A204.1 (cell line): Measurements from ENCODE around the gene FAM222B.
"Not testable (repeated sequence)": the region's sequence is repeated elsewhere in the genome, so short reads cannot be mapped to it uniquely, and the experiment has no call there.

Source experiments
- FAIRE-seq: peaks from 2 replicates; lab custom pipeline; 2012; peaks lifted over from hg19 to GRCh38; lab: Jason Lieb, UNC

The FAM222B gene

DNA sequence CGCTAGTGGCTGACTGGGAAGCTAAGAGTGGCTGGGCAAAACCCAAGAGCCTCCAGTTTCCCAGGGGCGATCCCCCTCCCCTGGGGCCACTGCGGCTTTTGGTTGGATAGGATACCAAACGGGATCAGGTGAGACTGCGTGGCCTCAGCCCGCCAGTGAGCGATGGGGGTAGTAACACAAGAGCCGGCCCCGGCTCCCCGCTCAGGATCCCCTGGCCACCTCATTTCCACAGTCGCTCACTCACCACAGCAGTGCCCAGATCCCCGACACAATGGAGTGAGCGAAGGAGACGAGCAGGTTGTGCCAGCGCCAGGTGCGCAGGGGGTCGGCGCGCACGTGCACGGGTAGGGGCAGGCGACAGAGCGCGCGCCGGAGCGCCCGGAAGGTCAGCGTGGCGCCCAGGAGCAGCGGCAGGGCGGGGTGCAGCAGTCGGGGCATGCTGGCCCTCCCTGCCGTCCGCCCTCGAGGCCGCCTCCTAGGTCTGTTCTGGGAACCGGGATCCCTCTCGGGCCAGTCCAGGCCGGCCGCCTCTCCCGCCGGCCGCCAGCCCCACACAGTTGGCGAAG, 116.8 kb downstream of the FAM222B start:
- FAIRE-seq: no peak

GRCh38 chr17:28725166-28725659, 117.4 kb downstream of the FAM222B start:
- FAIRE-seq: no peak

GRCh38 chr17:28724500-28725165, 118.0 kb downstream of the FAM222B start:
- no peak for FAIRE-seq

DNA sequence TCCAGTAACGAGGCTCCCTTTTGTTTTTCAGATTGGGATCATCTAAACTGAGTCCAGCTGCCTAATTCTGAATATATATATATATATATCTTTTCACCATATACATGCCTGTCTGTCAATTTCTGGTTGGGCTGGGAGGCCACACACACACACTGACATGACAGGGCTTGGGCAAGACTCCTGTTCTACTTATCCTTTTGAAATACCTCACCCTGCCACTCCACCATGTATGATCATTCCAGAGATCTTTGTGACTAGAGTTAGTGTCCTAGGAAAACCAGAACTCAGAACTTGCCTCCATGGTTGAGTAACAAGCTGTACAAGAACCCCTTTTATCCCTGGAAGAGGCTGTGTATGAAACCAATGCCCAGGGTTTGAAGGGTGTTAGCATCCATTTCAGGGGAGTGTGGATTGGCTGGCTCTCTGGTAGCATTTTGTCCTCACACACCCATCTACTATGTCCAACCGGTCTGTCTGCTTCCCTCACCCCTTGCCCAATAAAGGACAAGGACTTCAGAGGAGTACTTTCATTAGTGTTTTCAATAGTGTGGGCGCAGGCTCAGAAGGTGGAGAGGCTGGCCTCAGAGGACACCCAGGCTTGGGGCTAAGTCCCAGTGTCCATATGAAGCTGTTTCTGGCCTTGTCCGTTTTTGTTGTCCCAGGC, 118.6 kb downstream of the FAM222B start:
- not testable (repeated sequence) for FAIRE-seq

- FAIRE-seq: no peak
These were observed 119.3 kb downstream of the FAM222B start for GRCh38 chr17:28723159-28723835.

DNA sequence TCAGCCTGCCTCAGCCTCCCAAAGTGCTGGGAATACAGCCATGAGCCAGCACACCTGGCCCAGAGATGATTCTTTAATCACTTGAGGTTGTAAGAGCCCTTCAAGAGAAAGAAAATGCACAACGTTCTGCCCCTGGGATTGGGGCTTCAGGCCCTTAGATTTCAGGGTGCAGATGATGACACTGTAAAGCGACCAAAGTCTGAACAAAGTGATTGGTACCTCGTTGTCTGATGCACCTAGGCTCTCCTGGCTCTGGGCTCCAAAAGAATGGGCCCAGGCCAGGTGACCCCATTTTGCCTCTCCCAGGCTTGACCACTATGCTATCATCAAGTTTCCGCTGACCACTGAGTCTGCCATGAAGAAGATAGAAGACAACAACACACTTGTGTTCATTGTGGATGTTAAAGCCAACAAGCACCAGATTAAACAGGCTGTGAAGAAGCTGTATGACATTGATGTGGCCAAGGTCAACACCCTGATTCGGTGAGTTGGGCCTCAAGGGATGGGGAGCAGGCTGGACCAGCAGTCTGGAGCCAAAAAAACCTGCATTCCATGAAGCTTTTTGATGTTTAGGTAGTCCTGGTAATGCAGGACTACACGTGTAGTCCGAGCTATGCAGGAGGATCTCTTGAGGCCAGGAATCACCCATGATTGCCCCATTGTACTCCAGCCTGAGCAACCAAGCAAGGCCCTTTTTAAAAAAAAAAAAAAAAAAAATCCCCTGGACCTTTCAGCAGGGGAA, 120.0 kb downstream of the FAM222B start:
- FAIRE-seq: no peak

DNA sequence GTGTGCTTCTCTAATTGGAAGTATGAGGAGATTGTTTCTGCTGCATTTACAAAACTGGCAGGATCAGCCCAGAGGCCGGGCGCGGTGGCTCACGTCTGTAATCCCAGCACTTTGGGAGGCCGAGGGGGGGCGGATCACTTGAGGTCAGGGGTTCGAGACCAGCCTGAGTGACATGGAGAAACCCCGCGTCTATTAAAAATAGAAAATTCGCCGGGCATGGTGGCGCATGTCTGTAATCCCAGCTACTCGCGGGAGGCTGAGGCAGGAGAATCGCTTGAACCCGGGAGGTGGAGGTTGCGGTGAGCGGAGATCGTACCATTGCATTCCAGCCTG, 121.6 kb downstream of the FAM222B start:
- not testable (repeated sequence) for FAIRE-seq

- no peak for FAIRE-seq
These were observed 122.2 kb downstream of the FAM222B start for GRCh38 chr17:28720247-28720996.

DNA sequence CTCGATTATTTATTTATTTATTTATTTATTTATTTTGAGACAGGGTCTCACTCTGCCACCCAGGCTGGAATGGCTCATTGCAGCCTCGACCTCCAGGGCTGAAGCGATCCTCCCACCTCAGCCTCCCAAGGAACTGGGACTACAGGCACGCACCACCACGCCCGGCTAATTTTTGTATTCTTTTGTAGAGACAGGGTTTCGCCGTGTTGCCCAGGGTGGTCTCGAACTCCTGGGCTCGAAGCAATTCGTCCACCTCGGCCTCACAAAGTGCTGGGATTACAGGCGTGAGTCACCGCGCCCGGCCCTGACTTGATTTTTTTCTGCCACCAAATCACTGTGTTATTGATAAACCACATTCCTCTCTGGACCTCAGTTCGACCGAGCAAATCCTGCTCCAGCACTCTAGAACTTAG, 123.6 kb downstream of the FAM222B start:
- no peak for FAIRE-seq

DNA sequence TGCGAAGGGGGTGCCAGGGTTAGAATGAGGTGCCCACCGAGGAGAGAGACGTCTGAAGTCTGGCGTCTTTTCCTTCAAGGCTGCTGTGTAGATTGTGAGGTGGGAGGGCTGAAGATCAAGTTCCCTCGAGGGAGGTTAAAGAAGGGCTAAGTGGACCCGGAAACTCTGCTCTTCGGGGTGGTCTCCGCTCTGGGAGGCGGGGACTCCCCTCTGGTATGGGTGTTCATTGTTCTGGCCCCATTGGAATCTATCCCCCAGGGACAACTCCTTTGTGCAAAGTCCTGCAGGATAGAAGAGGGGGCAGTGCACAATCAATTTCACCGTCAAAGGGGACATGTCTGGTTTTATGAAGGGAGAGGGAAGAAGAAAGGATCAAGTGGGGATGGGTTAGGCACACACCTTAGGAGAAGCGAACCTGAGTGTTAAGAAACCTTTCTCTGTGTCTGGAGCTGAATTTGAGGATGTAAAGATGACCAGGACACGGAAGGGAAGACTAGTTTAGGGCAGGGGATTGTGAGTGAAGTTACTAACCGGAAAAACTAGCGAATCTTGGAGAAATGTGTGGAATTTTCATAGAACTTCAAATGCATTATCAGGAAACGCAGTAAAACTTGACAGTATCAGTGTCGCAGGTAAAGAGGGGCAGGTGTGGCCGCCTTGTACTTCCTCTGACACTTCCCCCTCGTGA, 124.1 kb downstream of the FAM222B start:
- FAIRE-seq: no peak

DNA sequence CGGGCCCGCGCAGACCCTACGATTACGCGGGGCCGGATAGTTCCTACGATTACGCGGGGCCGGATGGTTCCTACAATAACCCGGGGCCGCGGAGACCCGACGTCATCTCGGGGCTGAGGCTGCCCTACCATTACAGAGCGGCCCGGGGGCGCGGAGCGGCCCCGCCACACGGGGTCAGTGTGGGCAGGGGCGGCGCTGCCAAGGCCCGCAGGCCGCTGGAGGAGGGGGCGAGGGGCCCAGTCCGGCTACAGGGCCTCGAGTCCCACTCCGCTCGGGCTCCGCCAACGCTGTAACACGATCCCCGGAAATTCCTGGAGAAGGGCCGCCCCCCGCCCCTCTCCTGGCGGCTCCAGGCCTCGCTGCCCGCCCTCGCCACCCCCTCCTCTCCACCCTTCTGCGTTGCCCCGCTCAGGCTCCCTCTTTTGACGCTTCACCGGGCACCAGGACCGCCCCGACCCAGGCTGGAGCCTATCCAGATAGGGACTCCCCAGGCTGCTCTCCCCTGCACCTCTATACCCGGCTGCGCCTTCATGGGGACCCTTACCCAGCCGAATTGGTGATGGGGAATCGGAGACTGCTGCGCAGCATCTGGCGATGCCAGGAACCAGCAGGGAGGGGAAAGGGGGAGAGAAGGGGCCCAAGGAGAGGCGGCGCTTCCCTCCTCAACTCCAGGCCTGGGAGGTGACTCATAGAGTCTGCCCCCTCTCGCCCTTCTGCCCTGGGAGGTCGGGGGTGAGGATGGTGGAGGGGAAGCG, 124.8 kb downstream of the FAM222B start, which contains the start of gene RAB34:
Gene RAB34, minus strand, starts transcription at position 291 of the 755 bp plus-strand sequence. CDS start 602 bp downstream, outside the sequence.
- FAIRE-seq: no peak

GRCh38 chr17:28716740-28717577, 125.6 kb downstream of the FAM222B start:
- FAIRE-seq: no peak

- FAIRE-seq: no peak
These were observed 127.4 kb downstream of the FAM222B start for GRCh38 chr17:28715217-28715616.

GRCh38 chr17:28714281-28714680, 128.3 kb downstream of the FAM222B start:
- no peak for FAIRE-seq

GRCh38 chr17:28712705-28713415, 129.7 kb downstream of the FAM222B start:
- no peak for FAIRE-seq

DNA sequence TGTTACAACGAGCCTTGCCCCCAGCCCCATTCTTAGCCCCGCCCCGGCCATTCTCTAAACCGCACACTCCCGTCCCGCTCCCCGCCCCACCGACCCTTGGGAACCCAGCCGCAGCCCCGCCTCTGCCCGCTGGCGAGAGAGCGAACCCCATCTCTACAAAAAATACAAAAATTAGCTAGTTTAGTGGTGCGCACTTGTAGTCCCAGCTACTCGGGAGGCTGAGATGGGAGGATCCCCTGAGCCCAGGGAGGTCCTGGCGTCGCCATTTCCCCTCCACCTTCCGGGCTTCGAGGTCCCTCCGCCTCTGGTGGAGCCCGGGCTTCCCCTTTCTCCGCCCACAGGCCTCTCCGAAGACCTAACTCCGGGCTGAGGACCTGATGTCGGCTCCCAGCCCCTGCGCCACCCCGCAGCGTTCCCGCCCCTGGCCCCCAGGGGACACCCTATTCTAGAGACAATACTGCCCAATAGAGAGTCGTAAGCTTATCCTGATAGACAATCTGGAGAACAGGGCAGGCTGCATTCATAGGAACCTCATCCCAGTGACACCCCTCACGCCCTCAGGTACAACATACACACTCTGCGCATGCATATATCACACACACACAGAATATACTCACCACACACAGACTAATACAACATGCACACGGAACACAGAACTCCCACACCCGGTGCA, 130.4 kb downstream of the FAM222B start:
- FAIRE-seq: no peak

DNA sequence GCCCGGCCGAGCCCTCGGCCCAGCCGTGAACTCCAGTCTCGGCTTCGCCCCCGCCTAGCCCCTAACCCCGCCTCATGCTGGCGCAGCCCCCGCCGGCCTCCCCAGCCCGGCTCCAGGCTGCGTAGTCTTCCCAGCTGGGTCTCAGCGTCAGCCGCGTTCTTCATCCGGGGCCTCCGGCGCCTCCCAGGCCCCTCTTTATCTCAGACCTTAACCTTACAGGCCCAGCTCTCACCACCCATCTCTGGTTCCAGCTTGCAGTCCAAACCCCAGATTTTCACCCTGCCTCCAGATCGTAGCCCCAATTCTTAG, 130.9 kb downstream of the FAM222B start, which contains the start of gene PROCA1:
Gene PROCA1, minus strand, starts transcription at position 166 of the 309 bp plus-strand sequence. CDS start 228 bp downstream, outside the sequence.
- FAIRE-seq: no peak
